H1 (cell line): ENCODE measurements around the gene GPR156. TPM values are rescaled to one million over a fixed set of nuclear protein-coding genes. Genes with fewer than 3 reads are reported as not detected.

ENCODE experiments used
- HDAC6 ChIP-seq: IDR thresholded peaks from one replicate; pipeline ENCODE4 v1.7.1; 2012; ENCODE audit warnings: low read depth, mild to moderate bottlenecking, inconsistent platforms, low read length, moderate library complexity
- polyA plus RNA-seq, 7 experiments: library from polyadenylated mRNA; depleted of rRNA in 3 of 7; stranded (reverse) in 5 of 7; unstranded in 2 of 7; fragments of >200 nt in 5 of 7; fragments of 200-250 nt in 2 of 7; gene quantifications; 1 replicate in 5 of 7; 2 replicates in 1 of 7; 4 replicates in 1 of 7; pipeline versions ENCODE4 v1.2.1 to v1.2.3, GENCODE V29; 2011 to 2013; ENCODE audit warnings: missing spikeins in 2 of 7, mixed read lengths in 2 of 7
- total RNA-seq: library from RNA; stranded (reverse); fragmentation: NEBNext Ultra II Directional; extraction: Animal tissue kit (Norgen Biotek cat#: 25700); gene quantifications from 2 replicates; pipeline ENCODE4 v1.2.1, GENCODE V29; 2021
- TF ChIP-seq, protein P1 (sequence below): fragments of 300-600 bp; sonication (generic); IDR thresholded peaks from 2 replicates; pipeline ENCODE4 v1.7.1; 2012; ENCODE audit warnings: low read length, moderate library complexity, mild to moderate bottlenecking, inconsistent platforms; ENCODE audit not compliant: insufficient replicate concordance

The GPR156 gene
- total and polyA plus RNA-seq, 2 of the 8 experiments (the other 6 are each of a cell fraction or from before 2014, with no cell fraction given), result 1.6 to 1.8 TPM

- TF ChIP-seq, protein P1, sequence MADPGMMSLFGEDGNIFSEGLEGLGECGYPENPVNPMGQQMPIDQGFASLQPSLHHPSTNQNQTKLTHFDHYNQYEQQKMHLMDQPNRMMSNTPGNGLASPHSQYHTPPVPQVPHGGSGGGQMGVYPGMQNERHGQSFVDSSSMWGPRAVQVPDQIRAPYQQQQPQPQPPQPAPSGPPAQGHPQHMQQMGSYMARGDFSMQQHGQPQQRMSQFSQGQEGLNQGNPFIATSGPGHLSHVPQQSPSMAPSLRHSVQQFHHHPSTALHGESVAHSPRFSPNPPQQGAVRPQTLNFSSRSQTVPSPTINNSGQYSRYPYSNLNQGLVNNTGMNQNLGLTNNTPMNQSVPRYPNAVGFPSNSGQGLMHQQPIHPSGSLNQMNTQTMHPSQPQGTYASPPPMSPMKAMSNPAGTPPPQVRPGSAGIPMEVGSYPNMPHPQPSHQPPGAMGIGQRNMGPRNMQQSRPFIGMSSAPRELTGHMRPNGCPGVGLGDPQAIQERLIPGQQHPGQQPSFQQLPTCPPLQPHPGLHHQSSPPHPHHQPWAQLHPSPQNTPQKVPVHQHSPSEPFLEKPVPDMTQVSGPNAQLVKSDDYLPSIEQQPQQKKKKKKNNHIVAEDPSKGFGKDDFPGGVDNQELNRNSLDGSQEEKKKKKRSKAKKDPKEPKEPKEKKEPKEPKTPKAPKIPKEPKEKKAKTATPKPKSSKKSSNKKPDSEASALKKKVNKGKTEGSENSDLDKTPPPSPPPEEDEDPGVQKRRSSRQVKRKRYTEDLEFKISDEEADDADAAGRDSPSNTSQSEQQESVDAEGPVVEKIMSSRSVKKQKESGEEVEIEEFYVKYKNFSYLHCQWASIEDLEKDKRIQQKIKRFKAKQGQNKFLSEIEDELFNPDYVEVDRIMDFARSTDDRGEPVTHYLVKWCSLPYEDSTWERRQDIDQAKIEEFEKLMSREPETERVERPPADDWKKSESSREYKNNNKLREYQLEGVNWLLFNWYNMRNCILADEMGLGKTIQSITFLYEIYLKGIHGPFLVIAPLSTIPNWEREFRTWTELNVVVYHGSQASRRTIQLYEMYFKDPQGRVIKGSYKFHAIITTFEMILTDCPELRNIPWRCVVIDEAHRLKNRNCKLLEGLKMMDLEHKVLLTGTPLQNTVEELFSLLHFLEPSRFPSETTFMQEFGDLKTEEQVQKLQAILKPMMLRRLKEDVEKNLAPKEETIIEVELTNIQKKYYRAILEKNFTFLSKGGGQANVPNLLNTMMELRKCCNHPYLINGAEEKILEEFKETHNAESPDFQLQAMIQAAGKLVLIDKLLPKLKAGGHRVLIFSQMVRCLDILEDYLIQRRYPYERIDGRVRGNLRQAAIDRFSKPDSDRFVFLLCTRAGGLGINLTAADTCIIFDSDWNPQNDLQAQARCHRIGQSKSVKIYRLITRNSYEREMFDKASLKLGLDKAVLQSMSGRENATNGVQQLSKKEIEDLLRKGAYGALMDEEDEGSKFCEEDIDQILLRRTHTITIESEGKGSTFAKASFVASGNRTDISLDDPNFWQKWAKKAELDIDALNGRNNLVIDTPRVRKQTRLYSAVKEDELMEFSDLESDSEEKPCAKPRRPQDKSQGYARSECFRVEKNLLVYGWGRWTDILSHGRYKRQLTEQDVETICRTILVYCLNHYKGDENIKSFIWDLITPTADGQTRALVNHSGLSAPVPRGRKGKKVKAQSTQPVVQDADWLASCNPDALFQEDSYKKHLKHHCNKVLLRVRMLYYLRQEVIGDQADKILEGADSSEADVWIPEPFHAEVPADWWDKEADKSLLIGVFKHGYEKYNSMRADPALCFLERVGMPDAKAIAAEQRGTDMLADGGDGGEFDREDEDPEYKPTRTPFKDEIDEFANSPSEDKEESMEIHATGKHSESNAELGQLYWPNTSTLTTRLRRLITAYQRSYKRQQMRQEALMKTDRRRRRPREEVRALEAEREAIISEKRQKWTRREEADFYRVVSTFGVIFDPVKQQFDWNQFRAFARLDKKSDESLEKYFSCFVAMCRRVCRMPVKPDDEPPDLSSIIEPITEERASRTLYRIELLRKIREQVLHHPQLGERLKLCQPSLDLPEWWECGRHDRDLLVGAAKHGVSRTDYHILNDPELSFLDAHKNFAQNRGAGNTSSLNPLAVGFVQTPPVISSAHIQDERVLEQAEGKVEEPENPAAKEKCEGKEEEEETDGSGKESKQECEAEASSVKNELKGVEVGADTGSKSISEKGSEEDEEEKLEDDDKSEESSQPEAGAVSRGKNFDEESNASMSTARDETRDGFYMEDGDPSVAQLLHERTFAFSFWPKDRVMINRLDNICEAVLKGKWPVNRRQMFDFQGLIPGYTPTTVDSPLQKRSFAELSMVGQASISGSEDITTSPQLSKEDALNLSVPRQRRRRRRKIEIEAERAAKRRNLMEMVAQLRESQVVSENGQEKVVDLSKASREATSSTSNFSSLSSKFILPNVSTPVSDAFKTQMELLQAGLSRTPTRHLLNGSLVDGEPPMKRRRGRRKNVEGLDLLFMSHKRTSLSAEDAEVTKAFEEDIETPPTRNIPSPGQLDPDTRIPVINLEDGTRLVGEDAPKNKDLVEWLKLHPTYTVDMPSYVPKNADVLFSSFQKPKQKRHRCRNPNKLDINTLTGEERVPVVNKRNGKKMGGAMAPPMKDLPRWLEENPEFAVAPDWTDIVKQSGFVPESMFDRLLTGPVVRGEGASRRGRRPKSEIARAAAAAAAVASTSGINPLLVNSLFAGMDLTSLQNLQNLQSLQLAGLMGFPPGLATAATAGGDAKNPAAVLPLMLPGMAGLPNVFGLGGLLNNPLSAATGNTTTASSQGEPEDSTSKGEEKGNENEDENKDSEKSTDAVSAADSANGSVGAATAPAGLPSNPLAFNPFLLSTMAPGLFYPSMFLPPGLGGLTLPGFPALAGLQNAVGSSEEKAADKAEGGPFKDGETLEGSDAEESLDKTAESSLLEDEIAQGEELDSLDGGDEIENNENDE, result no peak
- TF ChIP-seq HDAC6, result no peak
Measured at GRCh38 chr3:120157113-120157512, 127.9 kb downstream of the GPR156 start (continued).
